ENCODE results near the gene MTCL1. TPM values are rescaled to one million over a fixed set of nuclear protein-coding genes. Genes with fewer than 3 reads are reported as not detected.

Gene MTCL1
- total and polyA plus RNA-seq, 5 donors from 2014 or later, result 0.20 TPM; not detected in 4

GRCh38 chr18:8780227-8780626 is 74.9 kb downstream of the MTCL1 start:
- no peak for ATAC-seq (ENCODE audit: low read depth in 2 of 2)
- Mint-ChIP-seq H3K4me1 (no peaks in the 10 kb centered on the region), H3K4me3 (no peak overlapping the region)

DNA sequence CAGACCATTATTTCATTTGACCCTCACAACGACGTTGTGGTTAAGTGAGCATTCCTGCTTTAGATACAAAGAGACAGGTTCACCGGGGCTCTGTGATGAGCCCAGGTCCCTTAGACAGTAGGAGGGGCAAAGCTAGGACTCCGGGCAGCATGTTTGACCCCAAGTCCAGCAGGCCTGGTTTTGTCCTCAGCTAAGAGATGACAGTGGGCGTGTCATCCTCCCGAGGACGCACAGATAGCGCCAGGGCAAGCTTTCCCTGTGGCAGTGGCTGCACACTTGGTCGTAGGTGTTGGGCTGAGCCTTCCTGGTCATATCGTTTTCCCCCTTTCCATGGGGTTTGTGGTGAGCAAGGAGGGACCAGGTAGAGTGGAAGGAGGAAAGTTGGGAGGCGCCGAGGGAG is 76.3 kb downstream of the MTCL1 start:
- Histone ChIP-seq H3K4me3 (ENCODE audit: low read depth, low read length) (no peak overlapping the region), H3K36me3 (ENCODE audit: control insufficient read depth, insufficient read depth, low read length) (no peaks in the 10 kb centered on the region), H3K27ac (ENCODE audit: insufficient read depth, low read length, poor library complexity, severe bottlenecking) (no peak overlapping the region), H3K4me1 (ENCODE audit: control insufficient read depth, insufficient read depth, low read length, poor library complexity, severe bottlenecking) (no peaks in the 10 kb centered on the region), H3K9me3 (ENCODE audit: control insufficient read depth in 2 of 2, low read length in 2 of 2) (no peaks in the 10 kb centered on the region), H3K27me3 (ENCODE audit: control insufficient read depth, insufficient read depth, low read length) (no peaks in the 10 kb centered on the region)
- DNase-seq (no peak), ATAC-seq (ENCODE audit: low read depth in 2 of 2) (no peak)
- peaks cover 0 to 1% (median 0%) of the 10 kb centered on the region in 7 donors for H3K9me3 Mint-ChIP-seq
- H3K36me3 Mint-ChIP-seq, result no peaks in the 10 kb centered on the region
- no peak overlapping the region for H3K27ac Mint-ChIP-seq
- H3K27me3 Mint-ChIP-seq, result peaks cover 13% of the 10 kb centered on the region
- H3K4me1 Mint-ChIP-seq, result no peaks in the 10 kb centered on the region
- no peak overlapping the region for H3K4me3 Mint-ChIP-seq

More at GRCh38 chr18:8780227-8780626, 74.9 kb downstream of the MTCL1 start:
- Mint-ChIP-seq H3K9me3 (peaks cover 0 to 1% (median 0%) of the 10 kb centered on the region in 7 donors), H3K27me3 (peaks cover 9% of the 10 kb centered on the region), H3K27ac (no peak overlapping the region), H3K36me3 (no peaks in the 10 kb centered on the region)
- Histone ChIP-seq H3K9me3 (ENCODE audit: control insufficient read depth in 2 of 2, low read length in 2 of 2) (no peaks in the 10 kb centered on the region), H3K36me3 (ENCODE audit: control insufficient read depth, insufficient read depth, low read length) (no peaks in the 10 kb centered on the region), H3K27me3 (ENCODE audit: control insufficient read depth, insufficient read depth, low read length) (no peaks in the 10 kb centered on the region), H3K4me1 (ENCODE audit: control insufficient read depth, insufficient read depth, low read length, poor library complexity, severe bottlenecking) (no peaks in the 10 kb centered on the region), H3K4me3 (ENCODE audit: low read depth, low read length) (no peak overlapping the region), H3K27ac (ENCODE audit: insufficient read depth, low read length, poor library complexity, severe bottlenecking) (no peak overlapping the region)
- DNase-seq, result no peak

- Mint-ChIP-seq H3K27me3 (peaks cover 19% of the 10 kb centered on the region), H3K9me3 (no peaks in the 10 kb centered on the region), H3K27ac (no peak overlapping the region), H3K36me3 (no peaks in the 10 kb centered on the region), H3K4me1 (no peaks in the 10 kb centered on the region), H3K4me3 (no peak overlapping the region)
- no peak for ATAC-seq (ENCODE audit: low read depth in 2 of 2)
- Histone ChIP-seq H3K4me1 (ENCODE audit: control insufficient read depth, insufficient read depth, low read length, poor library complexity, severe bottlenecking) (no peaks in the 10 kb centered on the region), H3K27me3 (ENCODE audit: control insufficient read depth, insufficient read depth, low read length) (no peaks in the 10 kb centered on the region), H3K27ac (ENCODE audit: insufficient read depth, low read length, poor library complexity, severe bottlenecking) (no peak overlapping the region), H3K4me3 (ENCODE audit: low read depth, low read length) (no peak overlapping the region), H3K36me3 (ENCODE audit: control insufficient read depth, insufficient read depth, low read length) (no peaks in the 10 kb centered on the region), H3K9me3 (ENCODE audit: control insufficient read depth in 2 of 2, low read length in 2 of 2) (no peaks in the 10 kb centered on the region)
- no peak for DNase-seq
These were observed 78.1 kb downstream of the MTCL1 start for GRCh38 chr18:8783335-8783993.

DNA sequence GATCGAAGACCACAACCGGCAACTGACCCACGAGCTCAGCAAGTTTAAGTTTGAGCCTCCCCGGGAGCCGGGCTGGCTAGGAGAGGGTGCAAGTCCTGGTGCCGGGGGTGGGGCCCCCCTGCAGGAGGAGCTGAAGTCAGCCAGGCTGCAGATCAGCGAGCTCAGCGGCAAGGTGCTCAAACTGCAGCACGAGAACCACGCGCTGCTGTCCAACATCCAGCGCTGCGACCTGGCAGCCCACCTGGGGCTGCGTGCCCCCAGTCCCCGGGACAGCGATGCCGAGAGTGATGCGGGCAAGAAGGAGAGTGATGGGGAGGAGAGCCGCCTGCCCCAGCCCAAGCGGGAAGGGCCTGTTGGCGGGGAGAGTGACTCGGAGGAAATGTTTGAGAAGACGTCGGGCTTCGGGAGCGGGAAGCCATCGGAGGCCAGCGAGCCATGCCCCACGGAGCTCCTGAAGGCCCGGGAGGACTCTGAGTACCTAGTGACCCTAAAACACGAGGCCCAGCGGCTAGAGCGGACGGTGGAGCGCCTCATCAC is 78.7 kb downstream of the MTCL1 start:
- Mint-ChIP-seq H3K4me1 (no peaks in the 10 kb centered on the region), H3K9me3 (no peaks in the 10 kb centered on the region), H3K27me3 (peaks cover 19% of the 10 kb centered on the region), H3K36me3 (no peaks in the 10 kb centered on the region), H3K27ac (no peak overlapping the region), H3K4me3 (no peak overlapping the region)
- no peak overlapping the region for H3K27ac ChIP-seq (ENCODE audit: insufficient read depth, low read length, poor library complexity, severe bottlenecking)
- no peaks in the 10 kb centered on the region for H3K36me3 ChIP-seq (ENCODE audit: control insufficient read depth, insufficient read depth, low read length)
- DNase-seq, result no peak
- ATAC-seq (ENCODE audit: low read depth in 2 of 2), result no peak
- H3K9me3 ChIP-seq (ENCODE audit: control insufficient read depth in 2 of 2, low read length in 2 of 2), result no peaks in the 10 kb centered on the region
- no peak overlapping the region for H3K4me3 ChIP-seq (ENCODE audit: low read depth, low read length)
- no peaks in the 10 kb centered on the region for H3K4me1 ChIP-seq (ENCODE audit: control insufficient read depth, insufficient read depth, low read length, poor library complexity, severe bottlenecking)
- no peaks in the 10 kb centered on the region for H3K27me3 ChIP-seq (ENCODE audit: control insufficient read depth, insufficient read depth, low read length)

DNA sequence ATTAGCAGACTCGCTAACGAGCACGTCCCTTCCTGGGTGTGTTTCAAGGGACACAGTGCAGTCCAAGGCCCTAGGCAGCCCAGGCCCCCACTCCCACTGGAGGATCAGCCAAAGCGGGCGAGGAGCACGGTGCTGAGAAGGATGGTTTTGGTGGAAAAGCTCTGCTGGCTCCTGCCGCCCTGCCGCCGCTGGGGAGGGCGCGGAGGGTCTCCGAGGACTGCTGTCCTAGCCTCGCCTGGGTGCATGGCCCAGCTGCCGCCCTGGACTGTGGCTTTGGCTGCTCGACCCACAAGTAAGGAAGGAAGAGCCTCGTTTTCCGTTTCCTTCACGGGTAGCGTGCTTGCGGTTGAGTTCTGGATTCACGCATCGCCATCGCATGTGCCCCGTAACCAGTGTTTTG is 79.9 kb downstream of the MTCL1 start:
- Mint-ChIP-seq H3K4me1 (no peaks in the 10 kb centered on the region), H3K27ac (no peak overlapping the region)
- no peak for ATAC-seq (ENCODE audit: low read depth in 2 of 2)

GRCh38 chr18:8785855-8786482 is 80.6 kb downstream of the MTCL1 start:
- Mint-ChIP-seq H3K27me3 (peaks cover 19% of the 10 kb centered on the region), H3K27ac (peak overlapping the region in 2 of 3 donors; percentile 67 to 79)
- no peak for DNase-seq

More for the DNA sequence above, 79.9 kb downstream of the MTCL1 start:
- H3K9me3 ChIP-seq (ENCODE audit: control insufficient read depth in 2 of 2, low read length in 2 of 2), result no peaks in the 10 kb centered on the region
- H3K4me3 Mint-ChIP-seq, result no peak overlapping the region
- no peaks in the 10 kb centered on the region for H3K36me3 Mint-ChIP-seq
- H3K4me3 ChIP-seq (ENCODE audit: low read depth, low read length), result no peak overlapping the region
- no peaks in the 10 kb centered on the region for H3K4me1 ChIP-seq (ENCODE audit: control insufficient read depth, insufficient read depth, low read length, poor library complexity, severe bottlenecking)
- DNase-seq, result no peak
- H3K27me3 ChIP-seq (ENCODE audit: control insufficient read depth, insufficient read depth, low read length), result no peaks in the 10 kb centered on the region
- H3K36me3 ChIP-seq (ENCODE audit: control insufficient read depth, insufficient read depth, low read length), result no peaks in the 10 kb centered on the region
- H3K27me3 Mint-ChIP-seq, result peaks cover 19% of the 10 kb centered on the region
- H3K27ac ChIP-seq (ENCODE audit: insufficient read depth, low read length, poor library complexity, severe bottlenecking), result no peak overlapping the region
- H3K9me3 Mint-ChIP-seq, result no peaks in the 10 kb centered on the region

DNA sequence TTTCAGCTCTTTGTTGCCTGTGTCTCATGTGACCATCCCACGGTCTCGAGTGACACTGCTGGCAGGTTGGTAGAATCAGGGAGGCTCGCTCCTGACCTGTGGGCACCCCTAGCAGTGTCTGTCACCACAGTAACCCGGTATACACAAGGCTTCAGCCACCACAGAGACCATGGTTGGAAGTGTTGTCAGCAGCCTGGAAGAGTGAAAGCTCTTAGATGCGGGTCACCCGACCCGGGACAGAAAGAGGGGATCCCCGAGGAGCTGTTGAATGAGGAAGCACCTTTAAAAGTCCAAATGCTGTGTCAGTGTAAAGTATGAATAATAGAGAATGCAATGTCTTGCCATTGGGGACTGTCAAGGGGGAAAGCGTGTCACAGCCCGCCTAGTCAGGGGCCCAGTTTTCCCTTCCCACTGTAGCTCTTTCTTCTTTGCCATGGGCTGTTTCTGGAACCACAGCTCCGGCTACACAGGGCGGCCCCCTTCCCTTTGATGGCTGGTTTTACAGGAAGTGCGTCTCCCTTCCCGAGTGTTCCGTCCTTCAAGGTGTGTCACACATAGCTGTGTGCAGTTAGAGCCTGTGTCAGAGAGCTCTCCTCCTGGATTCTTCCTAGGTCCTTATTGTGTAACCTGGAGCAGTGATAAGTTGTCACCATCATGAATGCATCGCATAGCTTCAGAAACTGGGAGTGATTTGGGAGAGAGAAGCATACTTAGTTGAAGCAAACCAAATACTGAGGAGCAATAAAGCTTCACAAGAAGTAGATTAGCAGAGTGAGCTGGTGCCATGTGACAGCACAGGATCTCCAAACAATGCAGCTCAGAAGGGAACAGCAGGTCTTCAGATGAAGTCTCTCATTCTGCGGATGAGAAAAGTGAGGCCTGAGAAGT is 81.4 kb downstream of the MTCL1 start:
- Mint-ChIP-seq H3K4me3 (no peak overlapping the region), H3K27me3 (peaks cover 14% of the 10 kb centered on the region), H3K9me3 (no peaks in the 10 kb centered on the region), H3K27ac (peak overlapping the region in 1 of 3 donors; percentile 67), H3K4me1 (no peaks in the 10 kb centered on the region), H3K36me3 (no peaks in the 10 kb centered on the region)
- Histone ChIP-seq H3K4me1 (ENCODE audit: control insufficient read depth, insufficient read depth, low read length, poor library complexity, severe bottlenecking) (no peaks in the 10 kb centered on the region), H3K36me3 (ENCODE audit: control insufficient read depth, insufficient read depth, low read length) (no peaks in the 10 kb centered on the region), H3K9me3 (ENCODE audit: control insufficient read depth in 2 of 2, low read length in 2 of 2) (no peaks in the 10 kb centered on the region), H3K27me3 (ENCODE audit: control insufficient read depth, insufficient read depth, low read length) (no peaks in the 10 kb centered on the region), H3K27ac (ENCODE audit: insufficient read depth, low read length, poor library complexity, severe bottlenecking) (no peak overlapping the region), H3K4me3 (ENCODE audit: low read depth, low read length) (no peak overlapping the region)
- no peak for DNase-seq
- peak in 1 of 2 donors; percentile 20 for ATAC-seq (ENCODE audit: low read depth in 2 of 2)

More at GRCh38 chr18:8785855-8786482, 80.6 kb downstream of the MTCL1 start:
- Histone ChIP-seq H3K27ac (ENCODE audit: insufficient read depth, low read length, poor library complexity, severe bottlenecking) (no peak overlapping the region), H3K4me1 (ENCODE audit: control insufficient read depth, insufficient read depth, low read length, poor library complexity, severe bottlenecking) (no peaks in the 10 kb centered on the region), H3K9me3 (ENCODE audit: control insufficient read depth in 2 of 2, low read length in 2 of 2) (no peaks in the 10 kb centered on the region), H3K4me3 (ENCODE audit: low read depth, low read length) (no peak overlapping the region), H3K27me3 (ENCODE audit: control insufficient read depth, insufficient read depth, low read length) (no peaks in the 10 kb centered on the region), H3K36me3 (ENCODE audit: control insufficient read depth, insufficient read depth, low read length) (no peaks in the 10 kb centered on the region)
- Mint-ChIP-seq H3K4me1 (no peaks in the 10 kb centered on the region), H3K36me3 (no peaks in the 10 kb centered on the region), H3K9me3 (no peaks in the 10 kb centered on the region), H3K4me3 (no peak overlapping the region)
- ATAC-seq (ENCODE audit: low read depth in 2 of 2), result no peak

Data from CD4-positive, CD25-positive, alpha-beta regulatory T cell (primary cell).